GM23248 (cell line): Measurements from ENCODE around the gene IGFN1. TPM values are rescaled to one million over a fixed set of nuclear protein-coding genes. Genes with fewer than 3 reads are reported as not detected.
A peak's percentile ranks its signal among the peaks of the same experiment; 100 is the strongest.
"Not testable (repeated sequence)": the region's sequence is repeated elsewhere in the genome, so short reads cannot be mapped to it uniquely, and the experiment has no call there.

Experiments used
- DNase-seq: peaks from one replicate; pipeline ENCODE4 v3.0.0-alpha.2; 2015
- H2AFZ ChIP-seq: fragments of 200-600 bp; sonication (generic); 2 replicates; pipeline ENCODE4 v1.6.1; 2016; ENCODE audit warnings: antibody characterized with exemption
- H3F3A ChIP-seq: fragments of 200-600 bp; sonication (generic); 2 replicates; pipeline ENCODE4 v1.6.1; 2016; ENCODE audit warnings: mild to moderate bottlenecking, antibody characterized with exemption, mixed run types; ENCODE audit not compliant: insufficient read depth
- H3K27ac ChIP-seq: fragments of 200-600 bp; sonication (generic); 2 replicates; pipeline ENCODE4 v1.5.1; 2016; ENCODE audit warnings: mild to moderate bottlenecking
- H3K27me3 ChIP-seq: fragments of 200-600 bp; sonication (generic); replicated peaks from 2 replicates; pipeline ENCODE4 v1.6.1; 2016; ENCODE audit warnings: mild to moderate bottlenecking; ENCODE audit not compliant: insufficient read depth
- H3K36me3 ChIP-seq: fragments of 200-600 bp; sonication (generic); 2 replicates; pipeline ENCODE4 v1.6.1; 2016; ENCODE audit warnings: low read depth, mild to moderate bottlenecking
- H3K4me1 ChIP-seq: fragments of 200-600 bp; sonication (generic); 2 replicates; pipeline ENCODE4 v1.6.1; 2016; ENCODE audit warnings: mild to moderate bottlenecking; ENCODE audit not compliant: insufficient read depth
- H3K4me2 ChIP-seq: fragments of 200-600 bp; sonication (generic); one replicate; pipeline ENCODE4 v1.6.1; 2016; ENCODE audit warnings: mild to moderate bottlenecking; ENCODE audit not compliant: unreplicated experiment
- H3K4me3 ChIP-seq: fragments of 200-600 bp; sonication (generic); 2 replicates; pipeline ENCODE4 v1.5.1; 2016; ENCODE audit warnings: mild to moderate bottlenecking
- H3K79me2 ChIP-seq: fragments of 200-600 bp; sonication (generic); 2 replicates; pipeline ENCODE4 v1.6.1; 2016; ENCODE audit warnings: mild to moderate bottlenecking; ENCODE audit not compliant: insufficient read depth
- H3K9ac ChIP-seq: fragments of 200-600 bp; sonication (generic); 2 replicates; pipeline ENCODE4 v1.6.1; 2016; ENCODE audit warnings: mild to moderate bottlenecking
- H3K9me2 ChIP-seq: fragments of 200-600 bp; sonication (generic); 2 replicates; pipeline ENCODE4 v1.6.1; 2016; ENCODE audit warnings: mixed run types, mild to moderate bottlenecking, moderate library complexity; ENCODE audit not compliant: insufficient read depth
- H3K9me3 ChIP-seq: fragments of 200-600 bp; sonication (generic); one replicate; pipeline ENCODE4 v1.6.1; 2017; ENCODE audit warnings: low read depth
- H4K20me1 ChIP-seq: fragments of 200-600 bp; sonication (generic); 2 replicates; pipeline ENCODE4 v1.6.0; 2016; ENCODE audit not compliant: insufficient read depth
- EZH2 ChIP-seq: fragments of 200-600 bp; sonication (generic); IDR thresholded peaks from 2 replicates; pipeline ENCODE4 v1.6.1; 2018; ENCODE audit warnings: antibody characterized with exemption, mild to moderate bottlenecking; ENCODE audit not compliant: insufficient read depth, poor library complexity, severe bottlenecking
- EZH2phosphoT487 ChIP-seq: fragments of 200-600 bp; sonication (generic); IDR thresholded peaks from 2 replicates; pipeline ENCODE4 v1.6.1; 2018; ENCODE audit warnings: antibody characterized with exemption, moderate library complexity, mild to moderate bottlenecking, low read depth; ENCODE audit not compliant: insufficient read depth
- WGBS, 2 experiments: methylation state at CpG; one replicate each; pipeline ENCODE4 v1.1.6; 2015 to 2017; ENCODE audit warnings: low lambda C conversion rate in 2 of 2, low coverage in 1 of 2; ENCODE audit errors: missing lambda C conversion rate in 2 of 2; 5-methylcytosine and 5-hydroxymethylcytosine counted together
- in situ Hi-C: fragments of 300-500 bp; cut with MboI; formaldehyde crosslinking; loops from 2 replicates; pipeline ENCODE4 v1.15.0; 2020
- polyA plus RNA-seq: library from polyadenylated mRNA; unstranded; fragments of >200 nt; fragmentation: Nextera tagmentation; extraction: Ambion mirVana; gene quantifications from 2 replicates; pipeline ENCODE4 v1.2.1, GENCODE V29; 2016
- total RNA-seq: library from RNA; depleted of rRNA; stranded (reverse); fragments of >200 nt; shearing (Covaris generic); gene quantifications from 2 replicates; pipeline ENCODE4 v1.2.3, GENCODE V29; 2014

Gene IGFN1
- total and polyA plus RNA-seq, 2 experiments from 2014 or later, result not detected

GRCh38 chr1:201229095-201229494 lies 38.5 kb downstream of the IGFN1 start:
- in situ Hi-C loops, result no loop called here
- WGBS, 2 experiments, result 98 to 100% methylated on average over 4 of the region's 4 CpGs

DNA sequence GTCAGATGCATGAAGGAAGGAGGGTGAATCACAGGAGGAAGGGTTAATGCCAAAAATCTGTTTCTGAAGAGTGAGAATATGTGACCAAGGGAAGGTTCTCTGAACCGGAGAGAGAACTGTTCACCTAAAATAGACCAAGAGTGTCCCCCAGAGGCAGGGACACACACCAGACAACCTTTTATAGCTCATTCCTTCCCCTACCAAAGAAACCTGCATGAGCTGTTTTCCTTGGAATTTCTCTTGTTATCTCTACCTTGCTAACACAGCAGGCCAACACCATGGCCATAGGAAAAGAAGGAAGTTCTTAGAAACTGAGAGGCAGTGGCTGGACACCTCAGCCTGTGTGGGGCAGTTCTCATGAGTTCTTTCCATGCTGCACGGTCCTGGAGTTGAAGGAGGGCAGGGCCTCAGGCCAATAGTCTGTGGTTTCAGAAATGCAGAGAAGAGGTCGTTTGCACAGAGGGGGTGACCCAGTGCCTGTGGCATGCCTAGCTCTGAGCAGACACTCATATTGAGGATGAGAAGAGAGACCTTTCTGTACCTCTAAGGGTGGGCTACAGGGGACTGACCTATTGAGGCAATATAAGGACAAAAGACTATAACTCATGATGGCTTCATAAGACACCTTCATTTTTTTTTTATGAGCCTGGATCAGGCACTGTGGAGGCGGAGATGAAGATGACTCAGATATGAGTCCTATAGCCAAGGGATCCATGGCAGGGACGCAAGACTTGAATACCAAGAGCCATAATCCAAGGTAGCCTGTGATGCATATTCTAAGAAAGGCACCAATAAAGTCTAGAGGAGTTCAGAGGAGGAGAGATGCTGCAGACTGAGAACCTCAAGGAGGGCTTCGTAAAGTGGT lies 39.4 kb downstream of the IGFN1 start:
- Histone ChIP-seq H2AFZ (no peak overlapping the region), H3K4me2 (peak overlapping the region; percentile 33), H4K20me1 (no peaks in the 10 kb centered on the region), H3K9me2 (no peaks in the 10 kb centered on the region), H3K79me2 (no peaks in the 10 kb centered on the region), H3K4me3 (no peak overlapping the region), H3K4me1 (peaks cover 18% of the 10 kb centered on the region), H3K9me3 (no peaks in the 10 kb centered on the region), H3K9ac (no peak overlapping the region), H3K27ac (peak overlapping the region; percentile 30), H3K36me3 (no peaks in the 10 kb centered on the region), H3K27me3 (no peaks in the 10 kb centered on the region), H3F3A (peaks cover 21% of the 10 kb centered on the region)
- TF ChIP-seq EZH2phosphoT487 (no peak), EZH2 (no peak)
- in situ Hi-C loops, result no loop called here
- peak; percentile 92 for DNase-seq
- 24 to 25% methylated on average over 6 of the region's 6 CpGs for WGBS, 2 experiments

More at GRCh38 chr1:201229095-201229494, 38.5 kb downstream of the IGFN1 start:
- no peak overlapping the region for H3K4me2 ChIP-seq
- no peak overlapping the region for H2AFZ ChIP-seq
- DNase-seq, result no peak
- peaks cover 21% of the 10 kb centered on the region for H3F3A ChIP-seq
- no peak overlapping the region for H3K4me3 ChIP-seq
- TF ChIP-seq EZH2phosphoT487 (no peak), EZH2 (no peak)
- H3K36me3 ChIP-seq, result no peaks in the 10 kb centered on the region
- H3K9me3 ChIP-seq, result no peaks in the 10 kb centered on the region
- H3K4me1 ChIP-seq, result peaks cover 23% of the 10 kb centered on the region
- H3K9ac ChIP-seq, result no peak overlapping the region
- H3K9me2 ChIP-seq, result no peaks in the 10 kb centered on the region
- H4K20me1 ChIP-seq, result no peaks in the 10 kb centered on the region
- no peaks in the 10 kb centered on the region for H3K27me3 ChIP-seq
- H3K79me2 ChIP-seq, result no peaks in the 10 kb centered on the region
- H3K27ac ChIP-seq, result no peak overlapping the region

GRCh38 chr1:201230676-201231075 lies 40.1 kb downstream of the IGFN1 start:
- no peak for DNase-seq
- Histone ChIP-seq H3K9me2 (no peaks in the 10 kb centered on the region), H3K9ac (no peak overlapping the region), H3K27ac (no peak overlapping the region), H4K20me1 (no peaks in the 10 kb centered on the region), H3K4me2 (no peak overlapping the region), H3K9me3 (no peaks in the 10 kb centered on the region), H3K4me1 (peaks cover 17% of the 10 kb centered on the region), H2AFZ (no peak overlapping the region), H3K36me3 (no peaks in the 10 kb centered on the region), H3K4me3 (no peak overlapping the region), H3K27me3 (no peaks in the 10 kb centered on the region), H3F3A (peaks cover 21% of the 10 kb centered on the region), H3K79me2 (no peaks in the 10 kb centered on the region)
- WGBS, 2 experiments, result 84 to 85% methylated on average over 4 of the region's 4 CpGs
- no peak for TF ChIP-seq EZH2phosphoT487
- no peak for TF ChIP-seq EZH2
- in situ Hi-C loops, result no loop called here

GRCh38 chr1:201239646-201240045 lies 49.0 kb downstream of the IGFN1 start:
- not testable (repeated sequence) for H3K9ac ChIP-seq, H3K79me2 ChIP-seq, H2AFZ ChIP-seq, DNase-seq, H3K4me2 ChIP-seq, H3K4me3 ChIP-seq, H3K9me2 ChIP-seq, H3F3A ChIP-seq, H3K4me1 ChIP-seq, H3K27ac ChIP-seq, H4K20me1 ChIP-seq, H3K9me3 ChIP-seq, H3K36me3 ChIP-seq
- H3K27me3 ChIP-seq, result peaks cover 43% of the 10 kb centered on the region
- in situ Hi-C loops, result loop anchor here (10.0 kb wide), 1 partner anchor 115 kb away; no protein-coding TSS in a partner anchor
- 51 to 53% methylated on average over 10 to 11 of the region's 11 CpGs for WGBS, 2 experiments
